T-cell (primary cell): ENCODE results near the gene UBE2E2. TPM values are rescaled to one million over a fixed set of nuclear protein-coding genes. Genes with fewer than 3 reads are reported as not detected.

Source experiments
- ATAC-seq, 4 experiments: fragments of 200-7000 bp in 3 of 4; fragments of 150-1000 bp in 1 of 4; cut with Tn5 transposase; replicated peaks in 1 of 4; 1 replicate in 3 of 4; 2 replicates in 1 of 4; pipeline ENCODE4 v1.10.0; 2021; ENCODE audit warnings: moderate library complexity in 3 of 4, mild to moderate bottlenecking in 2 of 4, moderate number of reproducible peaks in 1 of 4
- CTCF ChIA-PET, 2 donors: fragments of 300-600 bp; sonication (Branson Sonifier 250); formaldehyde crosslinking; loops; one replicate each; lab custom pipeline; 2022; ENCODE audit warnings: antibody characterized with exemption in 2 of 2; lab: Charles Lee
- POLR2A ChIA-PET, 2 donors: fragments of 300-600 bp; sonication (Branson Sonifier 250); formaldehyde crosslinking; loops; one replicate each; lab custom pipeline; 2022; ENCODE audit warnings: antibody characterized with exemption in 2 of 2; lab: Charles Lee
- DNase-seq, 35 experiments: peaks; one replicate each; pipeline versions ENCODE4 v3.0.0 to v3.0.0-alpha.2; 2013 to 2023
- H3K27ac ChIP-seq: one replicate; pipeline ENCODE4 v1.5.1; 2013; ENCODE audit warnings: low read length
- H3K27me3 ChIP-seq, 2 experiments: replicated peaks in 1 of 2; 1 replicate in 1 of 2; 2 replicates in 1 of 2; pipeline versions ENCODE4 v1.6.1 to v1.7.0; 2013; ENCODE audit warnings: low read length in 1 of 2, mixed read lengths in 1 of 2; ENCODE audit not compliant: control insufficient read depth in 2 of 2, insufficient read depth in 2 of 2; ENCODE audit errors: extremely low read depth in 1 of 2
- H3K36me3 ChIP-seq, 2 donors: 1 replicate in 1 of 2; 2 replicates in 1 of 2; pipeline versions ENCODE4 v1.6.1 to v1.7.0; 2013; ENCODE audit warnings: low read length in 1 of 2; ENCODE audit not compliant: control insufficient read depth in 2 of 2, insufficient read depth in 1 of 2; ENCODE audit errors: extremely low read depth in 1 of 2
- H3K4me1 ChIP-seq, 2 experiments: 1 replicate in 1 of 2; 2 replicates in 1 of 2; pipeline versions ENCODE4 v1.6.1 to v1.7.0; 2013; ENCODE audit warnings: low read length in 2 of 2, mixed read lengths in 1 of 2; ENCODE audit not compliant: insufficient read depth in 2 of 2, control insufficient read depth in 1 of 2; ENCODE audit errors: extremely low read depth in 1 of 2
- H3K4me3 ChIP-seq, 2 donors: 1 replicate in 1 of 2; 2 replicates in 1 of 2; pipeline versions ENCODE4 v1.5.1 to v1.7.0; 2013; ENCODE audit warnings: mild to moderate bottlenecking in 2 of 2, low read length in 1 of 2, moderate library complexity in 1 of 2; ENCODE audit not compliant: control insufficient read depth in 1 of 2; ENCODE audit errors: extremely low read depth in 1 of 2
- H3K9me3 ChIP-seq: 2 replicates; pipeline ENCODE4 v1.7.0; 2013
- H3K27ac Mint-ChIP-seq, 2 donors: one replicate each; pipeline ENCODE4 v1.8.0; 2020 to 2021; ENCODE audit warnings: mild to moderate bottlenecking in 2 of 2, mixed read lengths in 2 of 2
- H3K27me3 Mint-ChIP-seq, 2 donors: one replicate each; pipeline ENCODE4 v1.8.0; 2021 to 2022; ENCODE audit warnings: mixed read lengths in 2 of 2
- H3K36me3 Mint-ChIP-seq: one replicate; pipeline ENCODE4 v1.8.0; 2021; ENCODE audit warnings: mixed read lengths
- H3K4me1 Mint-ChIP-seq, 3 donors: one replicate each; pipeline ENCODE4 v1.8.0; 2020 to 2022; ENCODE audit warnings: mixed read lengths in 3 of 3, mild to moderate bottlenecking in 1 of 3
- H3K4me3 Mint-ChIP-seq, 3 donors: one replicate each; pipeline ENCODE4 v1.8.0; 2020 to 2022; ENCODE audit warnings: mild to moderate bottlenecking in 3 of 3, mixed read lengths in 3 of 3, moderate library complexity in 3 of 3
- H3K9me3 Mint-ChIP-seq, 3 donors: one replicate each; pipeline ENCODE4 v1.8.0; 2020 to 2022; ENCODE audit warnings: mixed read lengths in 3 of 3
- WGBS: methylation state at CpG from one replicate; pipeline ENCODE4 v1.1.5; 2013; ENCODE audit warnings: missing lambda C conversion rate; ENCODE audit not compliant: insufficient coverage; 5-methylcytosine and 5-hydroxymethylcytosine counted together
- total RNA-seq, 35 experiments: library from RNA in 6 of 35; stranded (reverse) in 6 of 35; fragments of 120-200 nt in 1 of 35; gene quantifications; one replicate each; pipeline versions ENCODE4 v1.2.1 to v1.2.4 and lab custom pipeline; 2013 to 2026

UBE2E2 gene
- total RNA-seq, 5 donors from 2014 or later (not counting 1 experiment from before 2014, with no cell fraction given): 7.2 to 17.6 (median 7.5) TPM

GRCh38 chr3:23248594-23249131 lies 45.5 kb downstream of the UBE2E2 start:
- ChIA-PET CTCF (no interaction called here), POLR2A (no interaction called here)
- H3K4me1 Mint-ChIP-seq: peaks cover 14 to 42% (median 14%) of the 10 kb centered on the region in 3 donors
- H3K36me3 ChIP-seq: no peaks in the 10 kb centered on the region
- peaks cover 0 to 3% of the 10 kb centered on the region in 2 experiments for H3K4me1 ChIP-seq
- ATAC-seq (no peak), DNase-seq (no peak)
- no peak overlapping the region for H3K4me3 ChIP-seq
- no peak overlapping the region for H3K4me3 Mint-ChIP-seq
- WGBS: 90% methylated on average over 2 of the region's 6 CpGs
- no peaks in the 10 kb centered on the region for H3K9me3 Mint-ChIP-seq
- no peaks in the 10 kb centered on the region for H3K9me3 ChIP-seq
- no peak overlapping the region for H3K27ac Mint-ChIP-seq
- H3K27me3 ChIP-seq: no peaks in the 10 kb centered on the region
- H3K27me3 Mint-ChIP-seq: no peaks in the 10 kb centered on the region
- H3K36me3 Mint-ChIP-seq: no peaks in the 10 kb centered on the region
- no peak overlapping the region for H3K27ac ChIP-seq

- no CpG with 5 or more reads among the region's 1 CpG for WGBS
- H3K36me3 ChIP-seq: no peaks in the 10 kb centered on the region
- Mint-ChIP-seq H3K4me3 (no peak overlapping the region), H3K27me3 (no peaks in the 10 kb centered on the region), H3K9me3 (no peaks in the 10 kb centered on the region), H3K4me1 (peaks cover 14 to 51% (median 23%) of the 10 kb centered on the region in 3 donors), H3K36me3 (no peaks in the 10 kb centered on the region), H3K27ac (no peak overlapping the region)
- ChIA-PET CTCF (no interaction called here), POLR2A (no interaction called here)
- no peak for DNase-seq
- no peak overlapping the region for H3K27ac ChIP-seq
- H3K27me3 ChIP-seq: no peaks in the 10 kb centered on the region
- H3K4me3 ChIP-seq: no peak overlapping the region
- H3K9me3 ChIP-seq: no peaks in the 10 kb centered on the region
- H3K4me1 ChIP-seq: peaks cover 0 to 3% of the 10 kb centered on the region in 2 experiments
- no peak for ATAC-seq
Observed at GRCh38 chr3:23249961-23250360, 46.8 kb downstream of the UBE2E2 start.

GRCh38 chr3:23252122-23252521 lies 49.0 kb downstream of the UBE2E2 start:
- no peaks in the 10 kb centered on the region for H3K36me3 ChIP-seq
- Mint-ChIP-seq H3K4me3 (no peak overlapping the region), H3K27me3 (no peaks in the 10 kb centered on the region), H3K9me3 (no peaks in the 10 kb centered on the region), H3K27ac (no peak overlapping the region), H3K4me1 (peaks cover 15 to 57% (median 26%) of the 10 kb centered on the region in 3 donors), H3K36me3 (no peaks in the 10 kb centered on the region)
- ChIA-PET CTCF (no interaction called here), POLR2A (no interaction called here)
- ATAC-seq (no peak), DNase-seq (no peak)
- H3K27ac ChIP-seq: no peak overlapping the region
- H3K4me1 ChIP-seq: peaks cover 0 to 3% of the 10 kb centered on the region in 2 experiments
- 100% methylated on average over 1 of the region's 1 CpG for WGBS
- no peaks in the 10 kb centered on the region for H3K9me3 ChIP-seq
- H3K27me3 ChIP-seq: no peaks in the 10 kb centered on the region
- no peak overlapping the region for H3K4me3 ChIP-seq

GRCh38 chr3:23253214-23253613 lies 50.1 kb downstream of the UBE2E2 start:
- peaks cover 16 to 56% (median 26%) of the 10 kb centered on the region in 3 donors for H3K4me1 Mint-ChIP-seq
- ChIA-PET CTCF (no interaction called here), POLR2A (no interaction called here)
- Histone ChIP-seq H3K4me3 (no peak overlapping the region), H3K27ac (no peak overlapping the region), H3K36me3 (no peaks in the 10 kb centered on the region), H3K27me3 (no peaks in the 10 kb centered on the region), H3K9me3 (no peaks in the 10 kb centered on the region), H3K4me1 (peaks cover 0 to 3% of the 10 kb centered on the region in 2 experiments)
- H3K27ac Mint-ChIP-seq: no peak overlapping the region
- DNase-seq: no peak
- H3K4me3 Mint-ChIP-seq: no peak overlapping the region
- no peaks in the 10 kb centered on the region for H3K27me3 Mint-ChIP-seq
- no peak for ATAC-seq
- H3K9me3 Mint-ChIP-seq: no peaks in the 10 kb centered on the region
- H3K36me3 Mint-ChIP-seq: no peaks in the 10 kb centered on the region

- Histone ChIP-seq H3K9me3 (no peaks in the 10 kb centered on the region), H3K27ac (no peak overlapping the region), H3K4me1 (peaks cover 0 to 3% of the 10 kb centered on the region in 2 experiments), H3K4me3 (no peak overlapping the region), H3K36me3 (no peaks in the 10 kb centered on the region), H3K27me3 (no peaks in the 10 kb centered on the region)
- ATAC-seq (no peak), DNase-seq (no peak)
- Mint-ChIP-seq H3K27ac (no peak overlapping the region), H3K27me3 (no peaks in the 10 kb centered on the region), H3K4me1 (peaks cover 16 to 45% (median 26%) of the 10 kb centered on the region in 3 donors), H3K4me3 (no peak overlapping the region), H3K36me3 (no peaks in the 10 kb centered on the region), H3K9me3 (no peaks in the 10 kb centered on the region)
- WGBS: no CpG with 5 or more reads among the region's 2 CpGs
- ChIA-PET CTCF (interaction anchor here in 1 of 2 donors (0.7 kb wide), 1 partner anchor 20 kb away, joined by 3 read pairs; no protein-coding TSS in a partner anchor), POLR2A (no interaction called here)
Observed at GRCh38 chr3:23254282-23254681, 51.2 kb downstream of the UBE2E2 start.

GRCh38 chr3:23254835-23255234 lies 51.7 kb downstream of the UBE2E2 start:
- no peaks in the 10 kb centered on the region for H3K27me3 ChIP-seq
- DNase-seq (no peak), ATAC-seq (no peak)
- Mint-ChIP-seq H3K4me3 (no peak overlapping the region), H3K4me1 (peaks cover 15 to 40% (median 24%) of the 10 kb centered on the region in 3 donors), H3K36me3 (no peaks in the 10 kb centered on the region), H3K27ac (no peak overlapping the region), H3K9me3 (no peaks in the 10 kb centered on the region), H3K27me3 (no peaks in the 10 kb centered on the region)
- CTCF ChIA-PET: interaction anchor here in 1 of 2 donors (0.7 kb wide), 1 partner anchor 20 kb away, joined by 3 read pairs; no protein-coding TSS in a partner anchor
- POLR2A ChIA-PET: interaction anchor here in 1 of 2 donors (0.6 kb wide), 1 partner anchor 26 kb away, joined by 3 read pairs; no protein-coding TSS in a partner anchor
- H3K36me3 ChIP-seq: no peaks in the 10 kb centered on the region
- no peak overlapping the region for H3K27ac ChIP-seq
- peaks cover 0 to 3% of the 10 kb centered on the region in 2 experiments for H3K4me1 ChIP-seq
- no peak overlapping the region for H3K4me3 ChIP-seq
- H3K9me3 ChIP-seq: no peaks in the 10 kb centered on the region
- WGBS: no CpG with 5 or more reads among the region's 3 CpGs
